ENCODE results near the gene NSUN7. TPM values are rescaled to one million over a fixed set of nuclear protein-coding genes. Genes with fewer than 3 reads are reported as not detected.

NSUN7 gene
- total RNA-seq, 1 experiment from 2014 or later, result 1.1 TPM

GRCh38 chr4:40782876-40783275 is 33.1 kb downstream of the NSUN7 start:
- ATAC-seq (no peak), DNase-seq (ENCODE audit: low read depth, low spot score) (no peak)
- H3K9me3 ChIP-seq (ENCODE audit: control insufficient read depth, insufficient read depth, low read depth, low read length), result no peaks in the 10 kb centered on the region
- H3K36me3 ChIP-seq (ENCODE audit: control insufficient read depth, insufficient read depth, low read length), result no peaks in the 10 kb centered on the region
- in situ Hi-C loops (cut with HindIII; ENCODE audit: low pct_unique_long_range_greater_than_20kb, low sequenced_read_pairs), result no loop called here
- TF ChIP-seq CTCF (IDR thresholded peaks at IDR 0.05), result no peak
- TF ChIP-seq POLR2AphosphoS5 (IDR thresholded peaks at IDR 0.05; ENCODE audit: low read depth, low read length), result no peak
- no peak for TF ChIP-seq SIN3A (IDR thresholded peaks at IDR 0.05; ENCODE audit: borderline replicate concordance, insufficient read depth, low read depth, low read length)
- TF ChIP-seq, protein P1, sequence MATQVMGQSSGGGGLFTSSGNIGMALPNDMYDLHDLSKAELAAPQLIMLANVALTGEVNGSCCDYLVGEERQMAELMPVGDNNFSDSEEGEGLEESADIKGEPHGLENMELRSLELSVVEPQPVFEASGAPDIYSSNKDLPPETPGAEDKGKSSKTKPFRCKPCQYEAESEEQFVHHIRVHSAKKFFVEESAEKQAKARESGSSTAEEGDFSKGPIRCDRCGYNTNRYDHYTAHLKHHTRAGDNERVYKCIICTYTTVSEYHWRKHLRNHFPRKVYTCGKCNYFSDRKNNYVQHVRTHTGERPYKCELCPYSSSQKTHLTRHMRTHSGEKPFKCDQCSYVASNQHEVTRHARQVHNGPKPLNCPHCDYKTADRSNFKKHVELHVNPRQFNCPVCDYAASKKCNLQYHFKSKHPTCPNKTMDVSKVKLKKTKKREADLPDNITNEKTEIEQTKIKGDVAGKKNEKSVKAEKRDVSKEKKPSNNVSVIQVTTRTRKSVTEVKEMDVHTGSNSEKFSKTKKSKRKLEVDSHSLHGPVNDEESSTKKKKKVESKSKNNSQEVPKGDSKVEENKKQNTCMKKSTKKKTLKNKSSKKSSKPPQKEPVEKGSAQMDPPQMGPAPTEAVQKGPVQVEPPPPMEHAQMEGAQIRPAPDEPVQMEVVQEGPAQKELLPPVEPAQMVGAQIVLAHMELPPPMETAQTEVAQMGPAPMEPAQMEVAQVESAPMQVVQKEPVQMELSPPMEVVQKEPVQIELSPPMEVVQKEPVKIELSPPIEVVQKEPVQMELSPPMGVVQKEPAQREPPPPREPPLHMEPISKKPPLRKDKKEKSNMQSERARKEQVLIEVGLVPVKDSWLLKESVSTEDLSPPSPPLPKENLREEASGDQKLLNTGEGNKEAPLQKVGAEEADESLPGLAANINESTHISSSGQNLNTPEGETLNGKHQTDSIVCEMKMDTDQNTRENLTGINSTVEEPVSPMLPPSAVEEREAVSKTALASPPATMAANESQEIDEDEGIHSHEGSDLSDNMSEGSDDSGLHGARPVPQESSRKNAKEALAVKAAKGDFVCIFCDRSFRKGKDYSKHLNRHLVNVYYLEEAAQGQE (IDR thresholded peaks at IDR 0.05; ENCODE audit: insufficient read depth in 1 of 2, low read depth in 2 of 2, low read length in 1 of 2), result no peak
- no peak for TF ChIP-seq TCF7L2 (IDR thresholded peaks at IDR 0.05; ENCODE audit: low read depth, low read length)
- H3K27ac ChIP-seq (ENCODE audit: low read length), result no peak overlapping the region
- ChIA-PET CTCF (interaction anchor here (0.6 kb wide), 1 partner anchor 631 kb away, joined by 3 read pairs; no protein-coding TSS in a partner anchor), POLR2A (no interaction called here)
- intact Hi-C loops (cut with micrococcal nuclease; ENCODE audit: unreplicated experiment), result no loop called here
- no peaks in the 10 kb centered on the region for H3K27me3 ChIP-seq (ENCODE audit: control insufficient read depth, insufficient read depth, low read length)
- H3K4me1 ChIP-seq (ENCODE audit: control insufficient read depth, insufficient read depth, low read length), result no peaks in the 10 kb centered on the region
- no TSS peak for BruUV-seq (replicated peaks)
- no peak overlapping the region for H3K4me3 ChIP-seq (ENCODE audit: low read depth in 2 of 2, low read length in 2 of 2)

- POLR2A ChIA-PET, result no interaction called here
- intact Hi-C loops (cut with micrococcal nuclease; ENCODE audit: unreplicated experiment) (no loop called here), in situ Hi-C loops (cut with HindIII; ENCODE audit: low pct_unique_long_range_greater_than_20kb, low sequenced_read_pairs) (no loop called here)
- H3K4me1 ChIP-seq (ENCODE audit: control insufficient read depth, insufficient read depth, low read length), result no peaks in the 10 kb centered on the region
- no peaks in the 10 kb centered on the region for H3K36me3 ChIP-seq (ENCODE audit: control insufficient read depth, insufficient read depth, low read length)
- ATAC-seq (no peak), DNase-seq (ENCODE audit: low read depth, low spot score) (no peak)
- H3K27me3 ChIP-seq (ENCODE audit: control insufficient read depth, insufficient read depth, low read length), result no peaks in the 10 kb centered on the region
- no peak overlapping the region for H3K4me3 ChIP-seq (ENCODE audit: low read depth in 2 of 2, low read length in 2 of 2)
- TF ChIP-seq, protein P1 (IDR thresholded peaks at IDR 0.05; ENCODE audit: insufficient read depth in 1 of 2, low read depth in 2 of 2, low read length in 1 of 2), result no peak
- no peak for TF ChIP-seq SIN3A (IDR thresholded peaks at IDR 0.05; ENCODE audit: borderline replicate concordance, insufficient read depth, low read depth, low read length)
- no peak for TF ChIP-seq TCF7L2 (IDR thresholded peaks at IDR 0.05; ENCODE audit: low read depth, low read length)
- no peak for TF ChIP-seq CTCF (IDR thresholded peaks at IDR 0.05)
- no peak for TF ChIP-seq POLR2AphosphoS5 (IDR thresholded peaks at IDR 0.05; ENCODE audit: low read depth, low read length)
- CTCF ChIA-PET, result no interaction called here
- BruUV-seq (replicated peaks), result no TSS peak
- no peak overlapping the region for H3K27ac ChIP-seq (ENCODE audit: low read length)
- H3K9me3 ChIP-seq (ENCODE audit: control insufficient read depth, insufficient read depth, low read depth, low read length), result no peaks in the 10 kb centered on the region
These were observed 36.0 kb downstream of the NSUN7 start for GRCh38 chr4:40785727-40786126.

Data from Panc1 (cell line).